Activated CD4-positive, alpha-beta T cell treated with anti-CD3 and anti-CD28 coated beads, Interleukin-2, Interleukin-4, amounts not matched to agents 100 ng/mL and 50 ng/mL, durations not matched to agents 16 hours and 8 hours (primary cell): ENCODE data around the gene SIRT3.
A peak's percentile ranks its signal among the peaks of the same experiment; 100 is the strongest.
"Not testable (repeated sequence)": the region's sequence is repeated elsewhere in the genome, so short reads cannot be mapped to it uniquely, and the experiment has no call there.

ENCODE experiments used
- DNase-seq: peaks from one replicate; pipeline ENCODE4 v3.0.0-alpha.2; 2020; ENCODE audit warnings: low spot score

SIRT3 gene

DNA sequence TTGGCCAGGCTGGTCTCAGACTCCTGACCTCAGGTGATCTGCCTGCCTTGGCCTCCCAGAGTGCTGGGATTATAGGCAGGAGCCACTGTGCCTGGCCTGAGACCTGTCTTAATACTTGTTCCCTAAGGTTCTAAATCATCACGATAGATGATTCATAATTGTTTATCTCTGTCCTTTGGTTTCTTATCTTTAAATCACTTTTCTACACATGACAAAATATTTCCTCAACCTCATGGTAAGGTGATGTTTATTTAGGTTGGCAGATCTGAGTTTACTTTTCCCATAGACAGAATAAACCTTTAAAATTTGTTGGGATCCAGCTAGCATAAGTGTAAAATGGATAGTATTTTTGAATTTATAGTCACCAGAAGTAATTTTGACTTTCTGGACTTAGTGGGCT lies 4.2 kb upstream of the SIRT3 start:
- DNase-seq: no peak

- not testable (repeated sequence) for DNase-seq
Observed at GRCh38 chr11:238346-238745, 2.2 kb upstream of the SIRT3 start.

GRCh38 chr11:236774-237767 lies 929 bp upstream of the SIRT3 start, which contains the start of gene PSMD13:
PSMD13 (plus strand) TSS chr11:236976; CDS start chr11:237050, 74 bp downstream.
- DNase-seq: peak; percentile 90

DNA sequence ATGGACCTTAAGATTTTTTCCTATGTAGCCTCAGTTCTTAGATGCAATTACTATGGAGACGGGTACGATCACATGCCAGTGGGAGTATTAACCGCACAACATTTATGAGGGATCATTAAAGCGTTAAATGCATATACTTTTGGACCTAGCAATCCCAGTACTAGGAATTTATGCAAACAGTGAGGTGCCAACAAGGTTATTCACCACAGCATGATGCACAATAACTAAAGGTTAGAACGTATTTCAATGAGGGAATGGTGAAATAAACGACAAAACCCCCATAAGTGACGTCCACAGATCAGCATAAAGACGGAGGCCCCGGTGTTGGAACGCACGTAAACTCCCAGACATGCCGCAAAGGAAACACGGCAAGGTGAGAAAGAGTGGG lies 539 bp downstream of the SIRT3 start:
- DNase-seq: peak; percentile 49

DNA sequence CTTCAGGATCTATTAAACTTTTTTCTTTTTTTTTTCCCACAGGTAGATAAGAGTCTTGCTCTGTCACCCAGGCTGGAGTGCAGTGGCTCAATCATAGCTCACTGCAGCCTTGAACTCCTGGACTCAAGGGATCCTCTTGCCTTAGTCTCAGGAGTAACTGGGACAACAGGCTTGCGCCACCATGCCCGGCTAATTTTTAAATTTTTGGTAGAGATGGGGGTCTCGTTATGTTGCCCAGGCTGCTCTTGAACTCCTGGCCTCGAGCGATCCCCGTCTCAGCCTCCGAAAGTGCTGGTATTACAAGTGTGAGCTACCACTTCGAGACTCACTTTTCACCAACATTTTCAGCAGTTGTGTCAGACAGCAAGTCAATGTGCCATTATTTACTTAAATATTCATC lies 962 bp downstream of the SIRT3 start:
- no peak for DNase-seq

DNA sequence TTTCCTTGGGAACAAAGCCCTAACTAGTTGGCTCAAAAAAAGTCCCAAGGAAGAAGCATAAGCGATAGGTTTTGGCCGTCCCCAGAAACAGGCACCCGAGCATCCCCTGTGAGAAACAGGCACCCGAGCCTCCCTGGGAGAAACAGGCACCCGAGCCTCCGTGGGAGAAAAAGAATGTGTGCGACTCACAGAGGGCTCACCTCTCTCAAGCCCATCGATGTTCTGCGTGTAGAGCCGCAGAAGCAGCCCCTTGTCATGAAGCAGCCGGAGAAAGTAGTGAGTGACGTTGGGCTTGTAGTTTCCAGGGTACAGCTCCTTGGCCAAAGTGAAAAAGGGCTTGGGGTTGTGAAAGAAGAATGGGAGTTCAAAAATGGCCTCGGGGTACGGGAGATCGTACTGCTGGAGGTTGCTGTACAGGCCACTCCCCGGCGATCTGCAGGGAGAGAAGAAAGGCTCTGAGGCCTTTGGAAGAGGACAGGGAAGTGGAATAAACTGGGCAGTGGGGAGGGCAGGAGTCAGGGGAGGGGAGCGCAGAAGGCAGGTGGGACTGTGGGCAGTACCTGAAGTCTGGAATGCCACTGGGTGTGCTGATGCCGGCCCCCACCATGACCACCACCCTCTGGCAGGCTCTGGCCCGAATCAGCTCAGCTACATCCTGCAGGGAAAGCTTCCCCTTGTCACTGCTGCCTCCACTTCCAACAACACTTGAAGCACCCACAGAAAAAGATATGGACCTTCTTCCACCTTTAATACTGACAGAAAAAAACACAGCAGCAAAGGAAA lies 3.2 kb downstream of the SIRT3 start:
- DNase-seq: no peak

- DNase-seq: no peak
Observed at GRCh38 chr11:230431-230830, 5.7 kb downstream of the SIRT3 start.

DNA sequence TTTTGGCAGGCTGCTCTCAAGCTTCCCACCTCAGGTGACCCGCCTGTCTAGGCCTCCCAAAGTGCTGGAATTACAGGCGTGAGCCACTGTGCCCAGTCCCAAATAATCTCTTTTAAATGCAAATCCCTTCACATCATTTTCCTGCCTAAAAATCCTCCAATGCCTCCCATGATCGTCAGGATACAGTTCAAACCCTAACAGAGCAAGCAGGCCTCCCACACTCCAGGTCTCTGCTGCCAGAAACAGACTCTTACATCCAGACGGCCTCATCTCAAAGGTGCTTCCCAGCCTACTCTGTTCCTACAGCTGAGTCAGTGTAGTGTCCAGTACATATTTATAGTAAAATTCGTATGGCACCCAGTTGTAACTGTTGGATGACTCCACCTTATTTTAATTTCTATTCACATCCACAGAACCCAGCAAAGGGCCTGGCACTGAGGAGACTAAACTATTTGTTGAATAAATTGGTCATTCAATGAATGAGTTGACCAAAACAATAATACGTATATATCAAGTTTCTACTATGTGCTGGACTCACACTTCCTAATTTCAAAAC lies 8.2 kb downstream of the SIRT3 start:
- no peak for DNase-seq

- no peak for DNase-seq
Observed at GRCh38 chr11:225734-226453, 10.2 kb downstream of the SIRT3 start.

- no peak for DNase-seq
Observed at GRCh38 chr11:224424-224823, 11.7 kb downstream of the SIRT3 start.

GRCh38 chr11:223884-224283 lies 12.3 kb downstream of the SIRT3 start:
- DNase-seq: no peak

DNA sequence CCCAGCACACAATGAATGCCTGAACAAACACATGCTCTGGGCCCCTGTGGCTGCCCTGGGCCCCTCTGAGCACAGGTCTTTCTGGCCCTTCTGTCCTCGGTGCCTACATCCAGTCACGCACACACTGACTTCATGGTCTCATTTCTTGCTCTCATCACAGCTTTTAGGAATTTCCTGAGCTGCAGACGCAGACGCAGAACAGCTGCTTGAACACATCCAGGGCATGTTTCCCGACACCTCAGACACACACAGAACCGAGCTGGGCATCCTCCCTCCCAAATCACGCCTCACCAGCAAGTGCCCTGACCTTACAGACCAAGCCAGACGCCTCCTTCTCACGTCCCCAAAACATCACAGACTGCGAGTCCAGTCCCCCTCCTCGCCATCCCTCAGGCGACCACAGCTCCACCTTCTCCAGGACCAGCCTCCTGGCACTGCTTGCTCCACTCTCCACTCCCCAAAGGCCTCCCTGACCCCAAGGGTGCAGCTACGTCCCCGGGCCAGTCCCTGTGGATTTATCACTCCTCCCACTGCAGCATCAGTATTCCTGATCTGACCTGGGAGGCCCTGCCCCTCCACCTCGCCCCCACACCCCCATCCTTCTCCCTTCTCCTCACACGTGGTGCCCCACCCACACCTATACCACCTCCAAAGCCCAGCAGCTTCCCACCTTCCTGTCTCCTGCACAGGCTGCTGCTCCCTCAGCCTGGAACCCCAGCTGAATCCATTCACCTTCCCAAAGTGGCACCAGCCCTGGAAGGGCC lies 12.9 kb downstream of the SIRT3 start:
- DNase-seq: no peak

GRCh38 chr11:221998-222789 lies 13.9 kb downstream of the SIRT3 start:
- DNase-seq: no peak

- no peak for DNase-seq
Observed at GRCh38 chr11:221539-221938, 14.6 kb downstream of the SIRT3 start.

GRCh38 chr11:220641-221215 lies 15.4 kb downstream of the SIRT3 start:
- not testable (repeated sequence) for DNase-seq

GRCh38 chr11:218815-219593 lies 17.1 kb downstream of the SIRT3 start:
- no peak for DNase-seq

GRCh38 chr11:217704-218103 lies 18.4 kb downstream of the SIRT3 start:
- DNase-seq: no peak

DNA sequence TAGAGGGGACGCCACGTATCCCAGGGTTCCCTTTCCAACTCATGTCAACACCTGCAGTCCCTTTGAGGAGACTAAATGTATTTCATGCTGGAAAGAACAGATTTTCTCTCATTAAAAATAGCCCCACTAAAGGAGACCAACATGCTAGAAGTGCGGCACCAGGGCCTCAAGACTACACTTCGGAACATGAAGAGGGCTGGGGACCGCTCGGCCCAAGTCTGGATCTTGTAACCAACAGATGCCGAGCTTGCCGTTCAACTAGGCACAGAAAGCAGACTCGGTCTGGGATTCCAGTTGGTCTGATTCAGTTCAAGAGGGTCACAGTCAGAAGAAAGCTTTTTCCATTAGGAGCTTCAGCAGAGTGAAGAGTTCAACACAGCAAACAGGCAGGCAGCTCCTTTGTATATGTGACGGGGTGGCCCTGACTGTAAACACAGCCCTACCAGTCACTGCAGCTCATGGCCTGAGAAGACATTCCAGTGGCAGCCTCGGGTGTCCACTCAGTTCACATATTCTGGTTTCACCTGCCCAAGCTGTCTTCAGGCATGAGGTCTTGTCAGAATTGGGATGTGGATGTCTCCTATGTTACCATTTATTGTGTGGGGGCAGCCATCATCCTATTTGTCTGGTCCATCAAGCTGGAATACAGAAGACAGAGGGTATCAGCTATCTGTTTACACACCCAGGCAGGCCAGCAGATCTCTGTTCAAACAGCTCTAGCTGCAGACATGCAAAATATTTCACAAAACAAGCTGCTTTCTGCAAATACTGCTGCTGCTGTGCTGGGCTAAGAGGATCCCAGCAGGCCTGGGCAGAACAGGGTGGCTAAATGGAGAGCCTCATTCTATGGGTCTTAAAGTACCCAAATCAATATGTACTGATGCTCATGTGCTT lies 19.8 kb downstream of the SIRT3 start:
- DNase-seq: no peak
